ENCODE data around the gene AGPAT4.

GRCh38 chr6:161290751-161291150 is 16.9 kb upstream of the AGPAT4 start:
- TF ChIP-seq CTCF (IDR thresholded peaks at IDR 0.05) (no peak), EP300 (IDR thresholded peaks at IDR 0.05) (no peak)
